ENCODE data around the gene ZNF598.

- TF ChIP-seq EZH2phosphoT487 (IDR thresholded peaks at IDR 0.05; ENCODE audit: borderline replicate concordance, low read length) (no peak), CTCF (IDR thresholded peaks at IDR 0.05; ENCODE audit: low read depth, low read length, poor library complexity, severe bottlenecking) (no peak)
Observed at GRCh38 chr16:1975432-1976215, 34.0 kb downstream of the ZNF598 start.
